GM19468 (cell line): Measurements from ENCODE around the gene PPP2R2C.

Experiments
- ATAC-seq: cut with Tn5 transposase; IDR thresholded peaks from one replicate; pipeline ENCODE4 v1.9.1; 2021; ENCODE audit warnings: mild to moderate bottlenecking, moderate library complexity, moderate number of reproducible peaks; ENCODE audit not compliant: unreplicated experiment; ENCODE audit errors: extremely low read depth

The PPP2R2C gene

DNA sequence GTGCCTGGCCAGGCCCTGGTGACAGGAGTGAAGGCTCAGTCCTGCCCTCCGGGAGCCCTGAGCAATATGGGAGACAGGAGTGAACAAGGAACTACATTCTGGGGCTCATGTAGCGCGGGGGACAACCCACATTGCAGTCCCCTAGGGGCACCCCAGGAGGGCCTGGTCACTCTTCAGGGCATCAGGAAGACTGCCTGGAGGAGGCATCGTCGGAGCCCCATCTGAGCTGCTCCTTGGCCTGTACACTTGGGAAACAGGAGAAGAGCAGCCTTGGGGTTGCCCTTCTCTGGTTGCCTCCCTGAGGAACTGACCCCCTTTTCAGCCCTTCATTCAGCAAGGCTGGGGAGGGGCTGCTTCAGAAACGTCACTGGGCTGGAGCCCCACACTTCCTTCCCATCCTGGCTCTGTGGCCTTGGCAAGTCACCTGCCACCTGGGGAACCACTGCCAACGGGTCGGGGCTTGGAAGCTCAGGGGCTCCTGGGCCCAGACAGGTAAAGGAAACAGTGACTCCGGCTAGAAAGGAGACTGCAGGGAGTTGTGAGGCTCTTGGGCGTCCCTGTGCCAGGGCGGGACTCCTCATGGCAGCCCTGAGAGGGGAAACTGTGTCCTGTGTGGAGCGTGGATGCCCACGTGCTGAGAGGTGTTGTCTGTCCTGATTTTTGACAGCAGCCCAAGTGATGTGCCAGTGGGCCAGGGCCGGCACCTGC, 192.7 kb downstream of the PPP2R2C start:
- ATAC-seq, result no peak

DNA sequence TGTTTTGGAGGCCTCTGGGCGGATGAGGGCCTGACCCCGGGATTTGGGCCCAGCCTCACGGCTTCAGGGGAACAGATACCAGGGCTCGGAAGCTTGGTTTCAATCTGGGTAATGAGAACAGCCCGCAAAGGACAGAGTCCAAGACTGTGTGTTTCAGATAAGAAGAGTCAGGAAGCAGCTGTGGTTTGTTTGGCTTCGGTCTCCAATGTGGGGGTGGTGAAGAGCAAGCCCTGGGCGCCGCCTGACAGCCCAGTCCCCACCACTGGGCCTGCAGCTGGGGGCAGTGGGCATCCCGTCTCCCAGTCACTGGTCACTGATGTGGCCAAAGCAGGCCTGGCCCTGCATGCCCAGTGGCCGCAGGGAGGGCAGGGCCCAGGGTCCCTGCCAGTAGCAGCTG, 193.6 kb downstream of the PPP2R2C start:
- peak; percentile 82 for ATAC-seq

DNA sequence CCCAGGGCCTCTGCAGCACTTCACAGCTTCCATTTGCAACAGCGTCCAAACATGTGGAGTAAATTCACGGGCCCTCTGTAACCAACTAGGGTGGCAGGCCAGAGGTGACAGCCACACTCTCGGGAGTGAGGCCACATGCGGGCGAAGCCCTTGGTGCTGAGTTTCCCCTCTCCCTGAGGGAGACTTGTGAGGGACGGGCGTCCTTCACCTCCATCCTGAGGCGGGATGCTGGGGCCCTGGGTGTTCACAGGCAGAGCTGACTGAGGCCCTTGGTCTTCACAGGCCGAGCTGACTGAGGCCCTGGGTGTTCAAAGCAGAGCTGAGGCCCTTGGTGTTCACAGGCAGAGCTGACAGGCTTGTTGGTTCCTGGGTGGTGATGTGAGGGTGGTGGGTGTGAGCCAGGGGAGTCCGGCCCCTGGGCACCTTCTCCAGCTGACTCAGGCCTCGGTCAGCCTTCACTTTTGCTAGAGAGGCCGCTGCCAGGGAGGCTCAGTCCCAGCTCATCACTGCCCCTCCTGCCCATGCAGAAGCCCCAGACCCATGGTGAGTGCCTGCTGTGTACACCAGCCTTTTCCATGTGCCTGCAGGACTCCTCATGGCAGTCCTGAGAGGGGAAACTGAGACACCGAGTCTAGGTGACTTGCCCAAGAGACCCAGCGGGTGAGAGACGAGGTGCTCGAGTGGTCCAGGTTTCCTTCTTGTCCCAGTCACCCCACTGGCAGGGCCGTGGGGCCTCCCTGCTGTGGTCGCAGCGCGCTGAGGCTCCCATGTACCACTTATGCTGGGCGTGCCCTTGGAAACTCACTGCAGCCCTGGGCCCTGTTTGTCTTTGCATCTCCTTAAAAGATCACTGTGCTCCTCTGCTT, 194.2 kb downstream of the PPP2R2C start:
- ATAC-seq, result no peak

DNA sequence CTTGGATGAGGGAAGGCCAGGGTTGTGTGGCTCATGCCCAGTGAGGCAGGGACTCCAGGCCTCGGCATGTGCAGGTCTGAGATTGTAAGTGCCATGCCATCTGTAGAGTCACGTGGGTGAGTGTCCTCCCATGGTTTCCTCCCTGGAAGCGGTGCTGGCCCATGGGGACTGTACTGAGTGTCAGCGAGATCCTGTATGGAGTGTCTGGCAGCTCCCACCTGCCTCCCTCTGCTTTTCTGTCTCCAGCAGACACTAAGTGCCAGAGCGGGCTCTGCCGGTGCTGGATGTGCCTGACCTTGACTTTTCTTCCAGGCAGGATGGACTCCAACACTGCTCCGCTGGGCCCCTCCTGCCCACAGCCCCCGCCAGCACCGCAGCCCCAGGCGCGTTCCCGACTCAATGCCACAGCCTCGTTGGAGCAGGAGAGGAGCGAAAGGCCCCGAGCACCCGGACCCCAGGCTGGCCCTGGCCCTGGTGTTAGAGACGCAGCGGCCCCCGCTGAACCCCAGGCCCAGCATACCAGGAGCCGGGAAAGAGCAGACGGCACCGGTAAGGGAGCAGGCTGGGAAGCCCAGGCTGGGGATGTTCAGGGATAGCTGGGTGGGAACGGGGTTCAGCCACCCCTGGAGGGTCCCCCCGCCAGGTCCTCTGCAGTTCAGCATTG, 195.1 kb downstream of the PPP2R2C start:
- no peak for ATAC-seq

DNA sequence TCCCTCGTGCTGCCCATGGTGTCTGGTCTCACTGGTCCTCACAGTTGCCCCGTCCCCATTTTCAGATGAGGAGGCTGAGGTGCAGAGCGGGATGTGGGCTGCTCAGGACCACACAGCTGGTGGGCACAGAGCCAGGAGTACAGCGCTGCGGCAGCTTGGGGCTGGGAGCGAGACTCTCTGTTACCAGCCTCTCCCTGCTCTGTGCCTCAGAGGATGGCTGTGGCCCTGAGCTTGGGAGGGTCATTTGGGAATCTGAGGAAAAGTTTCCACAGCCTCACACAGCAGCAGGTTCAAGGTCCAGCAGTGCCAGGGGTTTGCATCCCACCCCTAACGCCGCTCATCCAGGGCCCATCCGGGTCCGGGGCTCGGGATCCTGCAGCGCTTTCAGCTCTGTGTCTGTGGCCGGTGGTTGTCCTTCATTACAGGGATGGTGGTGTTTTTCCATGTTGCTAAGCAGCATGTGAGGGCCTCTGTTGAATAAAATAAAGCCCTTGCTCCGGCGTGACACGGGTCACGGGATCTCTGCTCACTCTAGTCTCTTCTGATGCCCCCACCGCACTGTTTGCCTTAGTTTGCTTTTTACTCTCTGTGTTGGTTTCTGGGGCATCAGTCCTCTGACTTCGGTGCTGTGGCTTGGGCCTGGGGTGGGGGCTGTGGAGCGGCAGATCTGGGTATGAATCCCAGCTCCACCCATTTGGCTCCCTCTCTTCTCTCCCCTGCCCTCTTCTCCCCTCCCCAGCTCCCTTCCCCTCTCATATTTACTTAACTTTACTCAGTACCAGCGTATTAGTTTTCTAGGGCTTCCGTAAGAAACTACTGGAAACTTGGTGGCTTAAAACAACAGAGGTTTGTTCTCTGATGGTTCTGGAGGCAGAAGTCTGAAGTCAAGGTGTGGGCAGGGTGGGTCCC, 196.3 kb downstream of the PPP2R2C start:
- no peak for ATAC-seq

DNA sequence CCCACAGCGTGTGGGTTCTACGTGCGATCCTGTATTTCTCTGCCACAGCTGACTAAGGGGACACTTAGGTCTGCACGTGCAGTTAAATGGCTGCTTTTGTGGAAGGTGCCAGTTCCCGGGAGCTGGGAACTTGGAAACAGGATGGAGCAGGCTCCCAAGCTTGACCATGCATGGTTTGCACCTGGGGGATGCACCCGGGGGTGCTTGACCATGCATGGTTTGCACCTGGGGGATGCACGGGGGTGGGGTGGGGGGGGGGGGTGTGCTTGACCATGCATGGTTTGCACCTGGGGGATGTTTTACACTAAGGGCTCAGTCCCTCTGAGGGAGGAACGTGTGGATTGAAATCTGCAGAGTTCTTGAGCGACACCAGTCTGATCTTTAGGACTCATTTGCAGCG, 197.1 kb downstream of the PPP2R2C start:
- no peak for ATAC-seq

DNA sequence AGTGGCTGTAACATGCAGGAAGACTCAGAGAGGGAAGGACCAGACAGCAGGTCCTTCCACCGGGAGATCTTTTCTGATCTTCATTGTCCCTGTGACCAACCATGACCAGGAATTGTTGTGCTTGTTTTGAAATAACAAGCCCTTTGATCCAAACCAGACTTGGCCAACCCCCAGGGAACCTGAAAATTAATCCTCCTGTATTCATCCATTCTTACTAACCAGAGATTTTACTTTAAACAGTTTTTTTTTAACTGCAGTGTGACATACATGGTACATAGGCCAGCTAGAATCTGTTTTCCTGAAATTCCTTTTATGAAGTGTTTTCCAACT, 198.8 kb downstream of the PPP2R2C start:
- ATAC-seq, result no peak

DNA sequence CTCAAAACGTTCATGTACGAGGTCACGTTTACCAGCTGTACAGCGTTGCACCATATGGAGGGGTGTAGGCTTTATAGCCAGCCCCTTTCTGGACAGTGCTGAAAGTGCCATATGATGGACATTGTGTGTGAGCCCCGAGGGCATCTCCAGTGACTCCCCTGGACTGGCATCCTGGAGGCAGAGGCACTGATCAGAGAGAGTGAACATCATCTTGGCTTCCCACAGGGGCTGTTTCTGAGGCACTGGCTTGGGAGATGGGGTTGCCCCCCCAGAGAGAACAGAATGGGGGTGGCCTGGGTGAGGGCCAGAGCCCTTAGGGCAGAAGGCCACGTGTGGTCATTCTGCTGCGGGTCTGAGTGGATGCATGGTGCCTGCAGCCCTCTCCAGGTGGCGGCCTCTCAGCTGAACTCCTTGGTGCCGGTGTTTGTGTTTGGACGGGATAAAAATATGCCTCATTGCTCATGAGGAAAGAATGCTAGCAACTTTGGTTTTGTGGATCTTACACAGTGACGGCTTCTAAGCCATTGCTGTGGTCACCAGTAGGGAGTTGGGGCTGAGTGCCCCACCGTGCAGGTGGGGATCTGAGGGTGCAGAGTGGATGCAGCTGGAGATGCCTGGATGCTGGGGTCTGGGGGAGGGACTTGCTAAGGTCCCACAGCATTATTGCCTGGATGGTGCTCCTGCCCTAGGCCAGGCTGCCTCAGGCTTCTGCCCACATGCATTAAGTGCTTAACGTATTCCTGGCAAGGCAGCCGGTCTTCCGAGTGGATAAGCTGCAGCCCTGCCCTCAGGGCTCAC, 199.4 kb downstream of the PPP2R2C start:
- no peak for ATAC-seq

DNA sequence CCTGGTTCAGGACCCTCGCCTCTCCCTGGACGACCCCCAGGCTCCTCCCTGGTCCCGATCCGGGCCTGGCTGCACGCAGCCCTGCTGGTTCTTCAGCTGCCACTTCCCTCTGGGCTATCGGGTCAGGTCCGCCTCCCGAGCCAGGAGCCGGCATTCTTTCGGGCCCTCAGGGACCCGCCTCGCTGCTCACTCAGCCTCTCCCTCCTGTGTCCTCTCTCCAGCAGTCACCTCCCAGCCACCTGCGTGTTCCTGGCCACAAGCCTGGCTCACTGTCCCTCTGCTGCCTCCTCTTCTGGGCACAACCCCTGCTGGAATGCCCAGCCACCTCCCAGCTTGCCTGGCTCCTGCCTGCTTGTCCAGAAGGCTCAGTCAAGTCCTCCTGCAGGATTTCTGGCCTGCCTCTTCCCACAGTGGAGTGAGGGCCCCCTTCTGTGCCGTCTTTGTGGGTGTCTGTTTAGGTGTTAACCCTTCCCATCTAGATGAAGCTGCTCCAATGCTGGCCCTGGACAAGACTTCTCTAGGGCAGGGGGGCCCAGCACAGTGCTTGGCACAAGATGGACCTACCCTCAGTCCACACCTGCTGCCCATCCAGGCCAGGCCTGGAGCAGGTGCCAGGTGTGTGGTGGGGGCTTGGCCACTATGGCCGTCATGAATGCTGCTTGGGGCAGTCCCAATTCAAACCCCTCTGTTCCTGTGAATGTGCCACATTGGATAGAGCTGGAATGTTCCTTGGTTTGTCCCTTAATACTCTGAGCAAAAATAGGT, 200.5 kb downstream of the PPP2R2C start:
- no peak for ATAC-seq

DNA sequence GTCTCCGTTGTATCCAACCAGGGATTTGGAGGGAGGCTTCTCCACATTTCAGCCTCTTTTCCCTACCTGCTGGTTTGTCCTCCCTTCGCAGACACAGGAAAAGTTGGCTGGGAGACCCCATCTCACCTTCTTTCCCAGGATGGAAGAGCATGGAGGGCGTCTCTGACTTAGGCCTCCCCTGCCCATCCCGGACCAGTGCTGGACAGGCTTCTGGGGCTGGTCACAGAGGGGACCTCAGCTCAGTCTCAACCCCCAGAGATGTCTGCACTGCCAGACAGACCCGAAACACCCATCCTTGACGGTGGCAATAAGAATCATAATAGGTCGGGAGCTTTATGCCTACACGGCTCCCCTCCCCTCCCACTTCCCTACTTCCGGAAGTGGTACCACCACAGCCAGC, 201.2 kb downstream of the PPP2R2C start:
- no peak for ATAC-seq

DNA sequence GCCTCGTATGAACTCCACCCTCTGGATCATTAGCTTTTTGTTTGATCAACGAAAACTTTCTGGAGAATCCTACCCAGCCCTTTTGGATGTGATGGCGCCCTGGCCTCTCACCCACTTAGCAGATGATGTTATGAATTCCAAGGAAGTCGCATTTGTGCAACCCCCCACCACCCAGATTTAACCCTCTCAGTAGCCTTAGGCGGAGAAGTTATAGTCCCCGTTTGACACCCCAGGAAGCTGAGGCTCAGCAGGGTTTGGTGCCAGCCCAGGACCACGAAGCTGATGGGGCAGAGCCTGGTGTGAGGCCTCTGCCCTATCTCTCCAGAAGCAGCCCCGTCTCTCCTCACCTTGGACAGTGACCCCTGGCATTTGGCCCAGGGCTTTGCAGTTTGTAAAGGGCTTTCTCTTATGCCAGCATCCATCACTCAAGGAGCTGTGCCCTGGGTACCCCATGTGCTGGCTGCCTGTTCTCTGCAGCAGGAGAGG, 201.7 kb downstream of the PPP2R2C start:
- ATAC-seq, result no peak
